ENCODE data around the gene FAM219A. TPM values are rescaled to one million over a fixed set of nuclear protein-coding genes. Genes with fewer than 3 reads are reported as not detected.
"Not testable (repeated sequence)": the region's sequence is repeated elsewhere in the genome, so short reads cannot be mapped to it uniquely, and the experiment has no call there.

The FAM219A gene
- polyA plus RNA-seq, 5 donors: 11.6 to 15.5 (median 14.7) TPM

- no peak for DNase-seq
Observed at GRCh38 chr9:34378376-34379060, 79.9 kb downstream of the FAM219A start.

- no peak for DNase-seq
Observed at GRCh38 chr9:34377404-34377746, 81.0 kb downstream of the FAM219A start.

- DNase-seq: peak; percentile 81 to 85
Observed at GRCh38 chr9:34376596-34377403, 81.6 kb downstream of the FAM219A start, which contains the start of gene MYORG. MYORG (minus strand) TSS chr9:34376898; CDS start chr9:34372943, 3,955 bp downstream.

- DNase-seq: no peak
Observed at GRCh38 chr9:34375901-34376595, 82.3 kb downstream of the FAM219A start.

GRCh38 chr9:34374905-34375552 is 83.3 kb downstream of the FAM219A start:
- DNase-seq: no peak

- DNase-seq: no peak
Observed at GRCh38 chr9:34374339-34374738, 84.0 kb downstream of the FAM219A start.

- DNase-seq: no peak
Observed at GRCh38 chr9:34373749-34374148, 84.6 kb downstream of the FAM219A start.

GRCh38 chr9:34372467-34373011 is 85.8 kb downstream of the FAM219A start:
- no peak for DNase-seq

- no peak for DNase-seq
Observed at GRCh38 chr9:34371886-34372466, 86.4 kb downstream of the FAM219A start.

GRCh38 chr9:34370970-34371880 is 87.1 kb downstream of the FAM219A start:
- no peak for DNase-seq

- no peak for DNase-seq
Observed at GRCh38 chr9:34370335-34370969, 87.9 kb downstream of the FAM219A start.

- DNase-seq: no peak
Observed at GRCh38 chr9:34369636-34370035, 88.7 kb downstream of the FAM219A start.

- DNase-seq: not testable (repeated sequence)
Observed at GRCh38 chr9:34368796-34369195, 89.6 kb downstream of the FAM219A start.

- not testable (repeated sequence) for DNase-seq
Observed at GRCh38 chr9:34367751-34368410, 90.5 kb downstream of the FAM219A start.

GRCh38 chr9:34366365-34366764 is 92.0 kb downstream of the FAM219A start:
- no peak for DNase-seq

- no peak for DNase-seq
Observed at GRCh38 chr9:34365282-34365681, 93.1 kb downstream of the FAM219A start.

GRCh38 chr9:34363619-34364351 is 94.6 kb downstream of the FAM219A start:
- no peak for DNase-seq

GRCh38 chr9:34362614-34363214 is 95.7 kb downstream of the FAM219A start:
- no peak for DNase-seq

All from right lung (tissue), 5 donors.